GM19239 (cell line): ENCODE data around the gene NLN.
"Not testable (repeated sequence)": the region's sequence is repeated elsewhere in the genome, so short reads cannot be mapped to it uniquely, and the experiment has no call there.

Source experiments
- DNase-seq: peaks from one replicate; pipeline ENCODE4 v3.0.0; 2011; ENCODE audit warnings: low spot score; ENCODE audit not compliant: insufficient read length
- FAIRE-seq: peaks from 2 replicates; lab custom pipeline; 2011; peaks lifted over from hg19 to GRCh38; lab: Jason Lieb, UNC

Gene NLN

GRCh38 chr5:65861830-65862241, 139.8 kb downstream of the NLN start:
- FAIRE-seq (no peak), DNase-seq (no peak)

- no peak for FAIRE-seq
Measured at GRCh38 chr5:65862384-65862783, 140.4 kb downstream of the NLN start.

GRCh38 chr5:65863747-65864146, 141.7 kb downstream of the NLN start:
- DNase-seq (no peak), FAIRE-seq (no peak)

More at GRCh38 chr5:65862384-65862783, 140.4 kb downstream of the NLN start:
- no peak for DNase-seq

GRCh38 chr5:65866837-65867521, 145.0 kb downstream of the NLN start:
- DNase-seq (no peak), FAIRE-seq (no peak)

GRCh38 chr5:65867542-65868195, 145.7 kb downstream of the NLN start:
- FAIRE-seq: peak; percentile 76
- DNase-seq: no peak

GRCh38 chr5:65868509-65868908, 146.5 kb downstream of the NLN start:
- FAIRE-seq: no peak
- no peak for DNase-seq

- no peak for DNase-seq
Measured at GRCh38 chr5:65871182-65871581, 149.2 kb downstream of the NLN start.

GRCh38 chr5:65871776-65872175, 149.8 kb downstream of the NLN start:
- FAIRE-seq, DNase-seq: not testable (repeated sequence)

More at GRCh38 chr5:65871182-65871581, 149.2 kb downstream of the NLN start:
- FAIRE-seq: no peak

- no peak for DNase-seq
- no peak for FAIRE-seq
Measured at GRCh38 chr5:65873181-65873750, 151.3 kb downstream of the NLN start.

GRCh38 chr5:65874241-65874640, 152.2 kb downstream of the NLN start:
- no peak for FAIRE-seq
- DNase-seq: no peak

GRCh38 chr5:65876496-65876895, 154.5 kb downstream of the NLN start:
- DNase-seq: no peak

GRCh38 chr5:65876970-65877369, 155.0 kb downstream of the NLN start:
- DNase-seq (no peak), FAIRE-seq (no peak)

More at GRCh38 chr5:65876496-65876895, 154.5 kb downstream of the NLN start:
- no peak for FAIRE-seq
